Trophoblast cell (in vitro differentiated cells and primary cell): ENCODE results near the gene C10orf62.

Source experiments
- DNase-seq, 2 donors: peaks; one replicate each; pipeline ENCODE4 v3.0.0-alpha.2; 2016
- H2AFZ ChIP-seq: 2 replicates; pipeline ENCODE4 v1.6.1; 2013; ENCODE audit warnings: low read length, moderate library complexity, mild to moderate bottlenecking; ENCODE audit not compliant: insufficient read depth, poor library complexity
- H2AK5ac ChIP-seq: 2 replicates; pipeline ENCODE4 v1.6.1; 2013; ENCODE audit warnings: mild to moderate bottlenecking, low read length
- H2BK120ac ChIP-seq: 2 replicates; pipeline ENCODE4 v1.6.1; 2013; ENCODE audit warnings: low read length, mild to moderate bottlenecking, moderate library complexity; ENCODE audit not compliant: insufficient read depth, poor library complexity
- H2BK12ac ChIP-seq: 2 replicates; pipeline ENCODE4 v1.6.1; 2013; ENCODE audit warnings: mild to moderate bottlenecking, low read length, moderate library complexity
- H2BK5ac ChIP-seq: 2 replicates; pipeline ENCODE4 v1.6.1; 2013; ENCODE audit warnings: low read length, low read depth, moderate library complexity, mild to moderate bottlenecking; ENCODE audit not compliant: poor library complexity
- H3K14ac ChIP-seq: 2 replicates; pipeline ENCODE4 v1.6.1; 2013; ENCODE audit warnings: mild to moderate bottlenecking, low read length
- H3K18ac ChIP-seq: 2 replicates; pipeline ENCODE4 v1.6.1; 2013; ENCODE audit warnings: mild to moderate bottlenecking, low read length
- H3K23ac ChIP-seq: 2 replicates; pipeline ENCODE4 v1.6.1; 2013; ENCODE audit warnings: low read length
- H3K27ac ChIP-seq: 2 replicates; pipeline ENCODE4 v1.5.1; 2013; ENCODE audit warnings: low read depth, mild to moderate bottlenecking, inconsistent platforms, low read length, moderate library complexity
- H3K27me3 ChIP-seq: 2 replicates; pipeline ENCODE4 v1.6.1; 2013; ENCODE audit warnings: inconsistent platforms, mild to moderate bottlenecking, low read length, moderate library complexity; ENCODE audit not compliant: insufficient read depth
- H3K36me3 ChIP-seq, 2 experiments: 1 replicate in 1 of 2; 2 replicates in 1 of 2; pipeline ENCODE4 v1.6.1; 2013; ENCODE audit warnings: low read length in 2 of 2, mild to moderate bottlenecking in 2 of 2, moderate library complexity in 1 of 2; ENCODE audit not compliant: insufficient read depth in 2 of 2, control insufficient read depth in 1 of 2
- H3K4ac ChIP-seq: 2 replicates; pipeline ENCODE4 v1.6.1; 2013; ENCODE audit warnings: low read depth, mild to moderate bottlenecking, low read length, moderate library complexity
- H3K4me1 ChIP-seq, 2 experiments: 1 replicate in 1 of 2; 2 replicates in 1 of 2; pipeline ENCODE4 v1.6.1; 2013; ENCODE audit warnings: low read length in 2 of 2, mild to moderate bottlenecking in 2 of 2, moderate library complexity in 1 of 2; ENCODE audit not compliant: insufficient read depth in 2 of 2, control insufficient read depth in 1 of 2
- H3K4me2 ChIP-seq: 2 replicates; pipeline ENCODE4 v1.6.1; 2013; ENCODE audit warnings: inconsistent platforms, mild to moderate bottlenecking, low read length, moderate library complexity
- H3K4me3 ChIP-seq: 2 replicates; pipeline ENCODE4 v1.5.1; 2013; ENCODE audit warnings: mild to moderate bottlenecking, low read depth, low read length, inconsistent platforms
- H3K79me1 ChIP-seq: one replicate; pipeline ENCODE4 v1.6.1; 2013; ENCODE audit warnings: low read length
- H3K79me2 ChIP-seq: 2 replicates; pipeline ENCODE4 v1.6.1; 2013; ENCODE audit warnings: low read length, mild to moderate bottlenecking; ENCODE audit not compliant: control insufficient read depth, insufficient read depth, poor library complexity
- H3K9ac ChIP-seq: 2 replicates; pipeline ENCODE4 v1.6.1; 2013; ENCODE audit warnings: mild to moderate bottlenecking, low read length
- H3K9me3 ChIP-seq: 2 replicates; pipeline ENCODE4 v1.6.1; 2013; ENCODE audit warnings: low read depth, mild to moderate bottlenecking, control low read depth, inconsistent platforms, low read length; ENCODE audit not compliant: insufficient read depth
- H4K12ac ChIP-seq: 2 replicates; pipeline ENCODE4 v1.6.1; 2013; ENCODE audit warnings: low read depth, mild to moderate bottlenecking, low read length, moderate library complexity
- H4K8ac ChIP-seq: 2 replicates; pipeline ENCODE4 v1.6.1; 2013; ENCODE audit warnings: low read depth, mild to moderate bottlenecking, low read length, moderate library complexity
- H4K91ac ChIP-seq: one replicate; pipeline ENCODE4 v1.6.1; 2013; ENCODE audit warnings: low read depth, mild to moderate bottlenecking, low read length, moderate library complexity
- WGBS: extraction: QIAGEN DNeasy Blood & Tissue Kit; methylation state at CpG from one replicate; pipeline ENCODE4 v1.1.7; 2013; ENCODE audit warnings: missing lambda C conversion rate; ENCODE audit not compliant: insufficient read length, insufficient coverage; ENCODE audit errors: extremely low coverage; 5-methylcytosine and 5-hydroxymethylcytosine counted together

The C10orf62 gene

DNA sequence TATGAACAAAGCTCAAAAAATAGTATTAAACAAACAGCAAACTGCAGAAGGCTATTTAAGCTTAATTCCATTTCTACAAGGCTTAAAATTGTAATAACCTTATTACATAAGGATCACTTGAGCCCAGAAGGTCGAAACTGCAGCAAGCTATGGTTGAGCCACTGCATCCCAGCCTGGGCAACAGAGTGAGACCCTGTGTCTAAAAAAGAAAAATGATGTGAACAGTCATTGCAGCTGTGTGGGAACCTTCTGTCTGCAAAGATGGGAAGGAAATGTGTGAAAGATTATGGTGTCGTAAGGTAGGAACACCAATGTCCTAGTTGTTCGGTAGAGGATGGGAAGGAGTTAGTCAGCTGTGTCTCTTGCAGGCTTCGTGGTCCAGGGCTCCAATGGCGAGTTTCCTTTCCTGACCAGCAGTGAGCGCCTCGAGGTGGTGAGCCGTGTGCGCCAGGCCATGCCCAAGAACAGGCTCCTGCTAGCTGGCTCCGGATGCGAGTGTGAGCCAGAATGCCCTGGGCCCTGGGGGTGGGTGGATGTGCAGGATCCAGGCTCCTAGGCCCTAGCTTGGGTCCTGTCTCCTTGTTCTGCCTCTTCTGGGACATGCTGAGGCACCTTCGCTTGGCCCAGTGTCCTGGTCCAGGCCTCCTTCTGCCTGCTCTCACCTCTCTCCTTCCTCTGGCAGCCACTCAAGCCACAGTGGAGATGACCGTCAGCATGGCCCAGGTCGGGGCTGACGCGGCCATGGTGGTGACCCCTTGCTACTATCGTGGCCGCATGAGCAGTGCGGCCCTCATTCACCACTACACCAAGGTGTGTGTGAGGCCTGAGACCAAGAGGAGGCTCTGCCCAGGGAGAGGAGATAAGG lies 9.1 kb downstream of the C10orf62 start:
- Histone ChIP-seq H4K91ac (no peak overlapping the region), H2BK12ac (no peak overlapping the region), H3K79me2 (no peaks in the 10 kb centered on the region), H2BK120ac (no peak overlapping the region), H4K12ac (no peak overlapping the region), H3K27ac (no peak overlapping the region), H4K8ac (no peak overlapping the region), H3K4ac (no peak overlapping the region), H3K36me3 (no peaks in the 10 kb centered on the region), H2BK5ac (no peak overlapping the region), H2AK5ac (no peak overlapping the region), H2AFZ (no peak overlapping the region), H3K79me1 (no peaks in the 10 kb centered on the region), H3K9me3 (no peaks in the 10 kb centered on the region), H3K27me3 (no peaks in the 10 kb centered on the region), H3K18ac (no peak overlapping the region), H3K14ac (no peak overlapping the region), H3K23ac (no peak overlapping the region), H3K4me1 (peaks cover 4 to 6% of the 10 kb centered on the region in 2 experiments), H3K4me3 (no peak overlapping the region), H3K4me2 (no peak overlapping the region), H3K9ac (no peak overlapping the region)
- no peak for DNase-seq
- no CpG with 5 or more reads among the region's 19 CpGs for WGBS

DNA sequence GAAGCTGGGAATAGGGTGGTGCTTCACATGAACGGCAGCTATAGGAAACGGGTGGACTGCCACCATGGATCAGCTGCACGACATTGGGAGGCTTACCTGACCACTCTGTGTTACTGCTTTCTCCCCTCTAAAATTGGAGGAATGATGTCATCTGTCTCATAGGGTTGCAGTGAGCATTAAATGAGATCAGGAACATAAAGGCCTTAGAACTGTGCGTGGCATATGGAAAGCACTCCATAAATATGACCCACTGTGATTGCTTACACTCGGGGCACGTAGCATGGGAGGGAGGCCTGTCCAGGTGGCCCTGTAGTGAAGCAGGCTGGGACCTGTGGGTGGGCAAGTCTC lies 9.7 kb downstream of the C10orf62 start:
- Histone ChIP-seq H3K23ac (no peak overlapping the region), H3K4ac (no peak overlapping the region), H3K4me3 (no peak overlapping the region), H3K79me2 (no peaks in the 10 kb centered on the region), H4K12ac (no peak overlapping the region), H4K91ac (no peak overlapping the region), H3K27me3 (no peaks in the 10 kb centered on the region), H3K9me3 (no peaks in the 10 kb centered on the region), H2AK5ac (no peak overlapping the region), H3K9ac (no peak overlapping the region), H2BK120ac (no peak overlapping the region), H4K8ac (no peak overlapping the region), H3K79me1 (no peaks in the 10 kb centered on the region), H2BK5ac (no peak overlapping the region), H3K4me2 (no peak overlapping the region), H2AFZ (no peak overlapping the region), H3K4me1 (peaks cover 4 to 6% of the 10 kb centered on the region in 2 experiments), H2BK12ac (no peak overlapping the region), H3K18ac (no peak overlapping the region), H3K14ac (no peak overlapping the region), H3K27ac (no peak overlapping the region), H3K36me3 (no peaks in the 10 kb centered on the region)
- no CpG with 5 or more reads among the region's 6 CpGs for WGBS
- DNase-seq = no peak

DNA sequence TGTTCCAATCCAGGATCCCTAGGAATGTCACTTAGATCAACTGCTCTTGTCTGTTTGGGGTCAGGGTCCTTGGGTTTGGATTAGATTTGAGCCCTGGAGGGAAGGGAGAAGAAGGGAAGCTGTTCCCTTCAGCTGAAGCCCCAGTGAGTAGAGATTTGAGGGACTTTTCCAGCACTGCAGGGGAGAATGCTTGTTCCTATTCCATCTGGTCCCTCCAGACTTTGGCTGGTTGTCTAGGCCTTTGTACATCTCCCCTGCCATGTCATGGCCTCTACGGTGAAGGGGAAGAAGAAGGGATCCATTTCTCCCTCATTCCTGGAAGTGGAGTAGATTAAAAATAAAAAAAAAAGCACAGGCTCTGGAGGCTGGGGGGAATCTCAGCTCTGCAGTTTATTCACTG lies 11.1 kb downstream of the C10orf62 start:
- no peak overlapping the region for H3K27ac ChIP-seq
- no peak for DNase-seq
- H3K4me3 ChIP-seq = no peak overlapping the region
- no peaks in the 10 kb centered on the region for H3K79me1 ChIP-seq
- peaks cover 4 to 6% of the 10 kb centered on the region in 2 experiments for H3K4me1 ChIP-seq
- H3K9ac ChIP-seq = no peak overlapping the region
- H3K27me3 ChIP-seq = no peaks in the 10 kb centered on the region
- H2BK120ac ChIP-seq = no peak overlapping the region
- H3K18ac ChIP-seq = no peak overlapping the region
- no peak overlapping the region for H3K4me2 ChIP-seq
- no CpG with 5 or more reads among the region's 1 CpG for WGBS
- no peak overlapping the region for H4K91ac ChIP-seq
- H3K36me3 ChIP-seq = no peaks in the 10 kb centered on the region
- H3K4ac ChIP-seq = no peak overlapping the region
- no peaks in the 10 kb centered on the region for H3K9me3 ChIP-seq
- no peak overlapping the region for H4K8ac ChIP-seq
- H2AK5ac ChIP-seq = no peak overlapping the region
- H3K23ac ChIP-seq = no peak overlapping the region
- H3K79me2 ChIP-seq = no peaks in the 10 kb centered on the region
- no peak overlapping the region for H3K14ac ChIP-seq
- no peak overlapping the region for H2BK12ac ChIP-seq
- no peak overlapping the region for H2BK5ac ChIP-seq
- H2AFZ ChIP-seq = no peak overlapping the region
- no peak overlapping the region for H4K12ac ChIP-seq

DNA sequence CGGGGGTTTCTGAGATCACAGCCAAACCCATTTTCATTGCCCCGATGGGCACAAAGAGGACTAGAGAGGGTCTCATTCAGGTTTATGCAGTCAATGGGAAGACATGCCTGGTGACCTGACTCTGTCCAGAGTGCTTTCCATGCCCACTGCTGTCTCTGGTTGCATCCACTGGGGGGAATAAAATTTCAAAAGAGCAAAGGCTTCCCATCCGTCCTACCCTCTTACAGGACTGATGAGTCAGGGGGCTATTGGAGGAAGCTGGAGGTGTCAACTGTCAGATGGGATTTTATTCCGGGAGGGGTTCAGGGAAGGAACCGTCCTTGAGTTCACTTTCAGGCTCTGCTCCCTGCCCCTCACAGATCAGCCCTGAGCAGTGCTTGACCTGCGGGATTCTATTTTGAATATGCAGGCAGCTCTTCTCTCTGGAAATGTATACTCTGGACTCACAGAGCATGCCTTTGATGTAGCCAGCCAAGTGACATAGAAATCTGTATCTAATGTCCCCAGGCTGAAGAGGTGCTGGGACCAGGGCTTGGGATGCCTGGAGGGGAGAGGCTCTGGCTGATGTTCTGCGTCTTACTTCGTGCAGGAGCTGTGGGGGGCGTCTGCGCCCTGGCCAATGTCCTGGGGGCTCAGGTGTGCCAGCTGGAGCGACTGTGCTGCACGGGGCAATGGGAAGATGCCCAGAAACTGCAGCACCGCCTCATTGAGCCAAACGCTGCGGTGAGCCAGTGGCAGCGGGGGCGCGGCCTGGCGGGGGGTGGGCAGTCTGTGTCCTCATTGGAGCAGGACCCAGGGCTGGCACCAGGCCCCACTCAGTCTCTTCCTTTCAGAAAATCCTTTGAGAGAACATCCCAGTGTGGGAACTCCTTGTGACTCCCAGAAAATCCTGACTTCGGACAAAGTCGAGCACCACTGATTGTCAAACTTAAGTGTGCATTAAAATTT lies 12.0 kb downstream of the C10orf62 start:
- H3K18ac ChIP-seq = no peak overlapping the region
- no peak overlapping the region for H4K8ac ChIP-seq
- no peaks in the 10 kb centered on the region for H3K79me2 ChIP-seq
- no peaks in the 10 kb centered on the region for H3K36me3 ChIP-seq
- no peak overlapping the region for H3K4ac ChIP-seq
- no peak overlapping the region for H2BK12ac ChIP-seq
- H3K27ac ChIP-seq = no peak overlapping the region
- no peak overlapping the region for H3K9ac ChIP-seq
- peak overlapping the region; percentile 22 for H4K12ac ChIP-seq
- DNase-seq = no peak
- no peak overlapping the region for H3K14ac ChIP-seq
- H3K4me2 ChIP-seq = no peak overlapping the region
- no peaks in the 10 kb centered on the region for H3K27me3 ChIP-seq
- H3K9me3 ChIP-seq = no peaks in the 10 kb centered on the region
- no peak overlapping the region for H2BK120ac ChIP-seq
- WGBS = no CpG with 5 or more reads among the region's 21 CpGs
- H2AFZ ChIP-seq = no peak overlapping the region
- no peak overlapping the region for H3K4me3 ChIP-seq
- H3K79me1 ChIP-seq = no peaks in the 10 kb centered on the region
- no peak overlapping the region for H2AK5ac ChIP-seq
- H4K91ac ChIP-seq = no peak overlapping the region
- no peaks in the 10 kb centered on the region for H3K4me1 ChIP-seq
- no peak overlapping the region for H3K23ac ChIP-seq
- no peak overlapping the region for H2BK5ac ChIP-seq
